ENCODE data around the gene PTPN4.

DNA sequence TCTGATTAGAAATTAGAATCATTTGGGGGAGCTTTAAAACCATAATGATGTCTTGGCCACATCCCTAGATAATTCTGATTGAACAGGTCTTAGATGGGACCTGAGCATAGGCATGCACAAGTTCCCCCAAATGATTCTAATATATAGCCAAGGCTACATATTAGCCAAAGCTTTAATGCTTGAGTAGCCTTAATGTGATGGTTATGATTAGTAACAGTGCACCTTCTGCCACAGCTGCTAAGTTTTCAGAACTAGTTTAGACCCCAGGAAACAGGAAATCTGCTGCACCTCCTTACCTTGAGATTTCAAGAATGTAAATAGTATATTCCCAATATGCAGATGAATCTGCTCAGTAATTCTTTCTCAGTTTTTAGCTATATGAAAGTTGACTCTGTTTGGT lies 119.8 kb downstream of the PTPN4 start:
- TF ChIP-seq, protein P1, sequence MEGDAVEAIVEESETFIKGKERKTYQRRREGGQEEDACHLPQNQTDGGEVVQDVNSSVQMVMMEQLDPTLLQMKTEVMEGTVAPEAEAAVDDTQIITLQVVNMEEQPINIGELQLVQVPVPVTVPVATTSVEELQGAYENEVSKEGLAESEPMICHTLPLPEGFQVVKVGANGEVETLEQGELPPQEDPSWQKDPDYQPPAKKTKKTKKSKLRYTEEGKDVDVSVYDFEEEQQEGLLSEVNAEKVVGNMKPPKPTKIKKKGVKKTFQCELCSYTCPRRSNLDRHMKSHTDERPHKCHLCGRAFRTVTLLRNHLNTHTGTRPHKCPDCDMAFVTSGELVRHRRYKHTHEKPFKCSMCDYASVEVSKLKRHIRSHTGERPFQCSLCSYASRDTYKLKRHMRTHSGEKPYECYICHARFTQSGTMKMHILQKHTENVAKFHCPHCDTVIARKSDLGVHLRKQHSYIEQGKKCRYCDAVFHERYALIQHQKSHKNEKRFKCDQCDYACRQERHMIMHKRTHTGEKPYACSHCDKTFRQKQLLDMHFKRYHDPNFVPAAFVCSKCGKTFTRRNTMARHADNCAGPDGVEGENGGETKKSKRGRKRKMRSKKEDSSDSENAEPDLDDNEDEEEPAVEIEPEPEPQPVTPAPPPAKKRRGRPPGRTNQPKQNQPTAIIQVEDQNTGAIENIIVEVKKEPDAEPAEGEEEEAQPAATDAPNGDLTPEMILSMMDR (conservative IDR thresholded peaks at IDR 0.05 in 1 of 2, IDR thresholded peaks at IDR 0.05 in 1 of 2; ENCODE audit: extremely low read depth in 1 of 2, insufficient read depth in 1 of 2, low read depth in 1 of 2, low read length in 2 of 2) = no peak
- no peak for TF ChIP-seq EZH2 (IDR thresholded peaks at IDR 0.05; ENCODE audit: borderline replicate concordance, low read length)

Data from mammary epithelial cell (primary cell).